HTR-8/SVneo (cell line): ENCODE data around the gene UVSSA.
A peak's percentile ranks its signal among the peaks of the same experiment; 100 is the strongest.
"Not testable (repeated sequence)": the region's sequence is repeated elsewhere in the genome, so short reads cannot be mapped to it uniquely, and the experiment has no call there.

Experiments
- DNase-seq: peaks from one replicate; pipeline ENCODE4 v3.0.0; 2011; ENCODE audit warnings: low spot score, mixed read lengths; ENCODE audit not compliant: insufficient read length
- FAIRE-seq: peaks from 2 replicates; lab custom pipeline; 2011; peaks lifted over from hg19 to GRCh38; lab: Jason Lieb, UNC

UVSSA gene

DNA sequence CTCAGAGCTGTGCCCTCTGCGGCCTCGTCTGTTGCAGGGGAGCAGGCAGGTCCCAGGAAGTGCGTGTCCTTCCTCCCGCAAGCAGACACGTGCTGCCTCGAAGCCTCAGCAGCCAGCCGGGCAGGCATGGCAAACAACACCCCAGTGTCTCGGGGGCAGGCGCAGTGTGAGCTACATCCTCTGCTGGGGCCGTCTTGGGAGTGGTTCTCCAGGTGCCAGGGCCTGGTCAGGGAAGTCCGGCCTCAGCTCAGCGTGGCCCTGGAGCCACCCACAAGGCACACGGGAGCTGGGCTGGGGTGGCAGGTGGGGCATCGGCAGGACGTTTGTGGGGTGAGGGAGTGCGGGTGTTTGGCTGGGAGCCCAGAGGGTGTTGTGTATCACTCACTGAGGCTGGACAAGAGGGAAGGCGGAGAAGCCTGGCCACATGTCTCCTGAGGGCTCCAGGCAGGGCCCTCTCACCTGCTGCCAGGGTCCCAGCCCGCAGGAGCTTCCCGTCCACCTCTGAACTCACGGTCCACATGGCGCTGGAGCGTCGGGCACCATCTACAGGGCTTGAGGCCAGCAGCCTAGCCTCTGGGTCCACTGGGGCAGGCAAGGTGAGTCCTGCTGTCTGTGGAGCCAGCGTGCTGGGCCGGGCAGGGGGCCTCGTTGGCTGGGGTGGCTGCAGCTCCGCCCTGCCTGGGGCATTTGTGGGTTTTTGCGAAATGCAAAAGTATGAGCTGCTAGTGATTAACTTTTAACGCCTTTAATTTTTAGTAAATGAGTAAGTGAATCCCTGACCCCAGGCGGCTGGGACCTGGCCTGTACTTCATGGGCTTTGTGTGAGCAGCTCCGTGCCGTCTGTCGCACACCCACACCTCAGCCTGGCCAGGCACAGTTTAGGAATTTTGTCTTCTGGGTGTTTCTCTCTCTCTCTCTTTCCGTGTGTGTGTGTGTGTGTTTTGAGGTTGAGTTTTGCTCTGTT, 17.3 kb upstream of the UVSSA start:
- FAIRE-seq (no peak), DNase-seq (no peak)

- no peak for DNase-seq
- FAIRE-seq = no peak
These were observed 16.0 kb upstream of the UVSSA start for GRCh38 chr4:1330761-1331590.

DNA sequence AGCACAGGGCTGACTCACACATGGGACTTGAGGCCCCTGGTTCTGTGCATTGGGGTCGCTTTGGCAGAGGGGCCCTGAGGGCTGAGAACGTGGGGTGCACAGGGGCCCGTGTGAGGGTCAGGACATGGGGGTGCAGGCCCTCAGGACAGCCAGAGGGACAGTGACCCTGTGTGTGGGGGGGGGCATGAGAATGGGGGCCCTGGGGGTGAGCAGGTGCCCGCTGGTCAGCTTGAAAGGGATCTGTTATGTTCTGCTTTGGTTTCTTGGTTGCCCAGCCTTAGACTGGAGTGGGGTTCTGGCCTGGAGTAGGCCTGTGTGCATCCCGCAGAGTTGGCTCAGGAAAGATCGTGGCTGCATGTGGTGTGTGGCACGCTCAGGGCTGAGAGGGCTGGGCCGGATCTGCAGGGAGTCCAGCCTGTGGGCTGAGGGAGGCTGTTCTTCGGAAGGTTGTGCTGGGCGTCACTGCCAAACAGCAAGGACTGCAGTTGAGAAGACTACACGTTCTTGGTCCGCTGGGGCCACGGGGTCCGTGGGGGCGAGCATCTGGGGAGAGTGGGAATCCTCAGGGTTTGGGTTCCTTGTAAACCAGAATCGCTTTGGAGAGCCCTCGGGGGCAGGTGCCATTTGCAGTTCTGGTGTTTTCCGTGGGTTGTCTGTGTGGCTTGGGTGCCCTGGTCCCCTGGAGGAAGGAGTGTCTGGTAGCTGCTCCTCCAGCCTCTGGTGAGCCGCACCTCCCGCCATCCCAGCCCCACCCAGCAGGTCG, 15.2 kb upstream of the UVSSA start:
- DNase-seq (no peak), FAIRE-seq (no peak)

- DNase-seq = no peak
- no peak for FAIRE-seq
These were observed 14.3 kb upstream of the UVSSA start for GRCh38 chr4:1332686-1333085.

DNA sequence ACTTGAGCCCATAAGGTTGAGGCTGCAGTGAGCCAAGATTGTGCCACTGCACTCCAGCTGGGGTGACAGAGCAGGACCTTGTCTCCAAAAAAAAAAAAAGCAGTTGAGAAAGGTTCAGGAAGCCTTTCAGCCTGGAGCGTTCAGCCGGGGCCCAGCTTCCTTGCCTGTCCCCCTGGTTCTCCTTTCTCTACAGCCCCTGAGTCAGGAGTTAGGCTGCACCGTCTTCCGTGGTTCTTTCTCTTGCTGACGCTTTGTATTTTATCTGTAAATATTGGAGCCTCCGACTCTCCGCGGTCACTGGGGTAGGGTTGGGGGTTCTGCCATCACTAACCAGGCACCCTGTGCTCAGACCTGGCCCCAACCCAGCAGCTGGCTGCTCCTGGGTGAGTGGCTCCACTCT, 13.8 kb upstream of the UVSSA start:
- FAIRE-seq = no peak
- DNase-seq = no peak

- not testable (repeated sequence) for FAIRE-seq, DNase-seq
These were observed 13.0 kb upstream of the UVSSA start for GRCh38 chr4:1333851-1334578.

GRCh38 chr4:1334579-1334895, 12.5 kb upstream of the UVSSA start:
- DNase-seq (no peak), FAIRE-seq (no peak)

DNA sequence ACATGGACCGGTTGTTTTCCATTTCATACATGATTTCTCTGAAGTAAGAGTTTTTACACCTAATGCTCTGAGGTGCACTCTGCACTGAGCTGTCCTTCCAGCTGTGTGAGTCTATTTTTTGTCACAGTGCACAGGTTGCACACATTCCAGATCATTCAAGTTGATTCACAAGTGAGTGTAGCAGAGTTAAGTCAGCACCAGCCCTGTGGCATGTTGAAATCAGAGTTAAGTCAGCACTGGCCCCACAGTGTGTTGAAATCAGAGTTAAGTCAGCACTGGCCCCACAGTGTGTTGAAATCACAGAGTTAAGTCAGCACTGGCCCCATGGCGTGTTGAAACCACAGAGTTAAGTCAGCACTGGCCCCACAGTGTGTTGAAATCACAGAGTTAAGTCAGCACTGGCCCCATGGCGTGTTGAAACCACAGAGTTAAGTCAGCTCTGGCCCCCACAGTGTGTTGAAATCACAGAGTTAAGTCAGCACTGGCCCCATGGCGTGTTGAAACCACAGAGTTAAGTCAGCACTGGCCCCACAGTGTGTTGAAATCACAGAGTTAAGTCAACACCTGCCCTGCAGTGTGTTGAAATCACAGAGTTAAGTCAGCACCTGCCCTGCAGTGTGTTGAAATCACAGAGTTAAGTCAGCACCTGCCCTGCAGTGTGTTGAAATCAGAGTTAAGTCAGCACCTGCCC, 11.7 kb upstream of the UVSSA start:
- not testable (repeated sequence) for DNase-seq
- peak; percentile 51 for FAIRE-seq

GRCh38 chr4:1336088-1336491, 10.9 kb upstream of the UVSSA start:
- DNase-seq = no peak
- FAIRE-seq = no peak

GRCh38 chr4:1337376-1337831, 9.6 kb upstream of the UVSSA start:
- no peak for DNase-seq
- peak; percentile 73 for FAIRE-seq

DNA sequence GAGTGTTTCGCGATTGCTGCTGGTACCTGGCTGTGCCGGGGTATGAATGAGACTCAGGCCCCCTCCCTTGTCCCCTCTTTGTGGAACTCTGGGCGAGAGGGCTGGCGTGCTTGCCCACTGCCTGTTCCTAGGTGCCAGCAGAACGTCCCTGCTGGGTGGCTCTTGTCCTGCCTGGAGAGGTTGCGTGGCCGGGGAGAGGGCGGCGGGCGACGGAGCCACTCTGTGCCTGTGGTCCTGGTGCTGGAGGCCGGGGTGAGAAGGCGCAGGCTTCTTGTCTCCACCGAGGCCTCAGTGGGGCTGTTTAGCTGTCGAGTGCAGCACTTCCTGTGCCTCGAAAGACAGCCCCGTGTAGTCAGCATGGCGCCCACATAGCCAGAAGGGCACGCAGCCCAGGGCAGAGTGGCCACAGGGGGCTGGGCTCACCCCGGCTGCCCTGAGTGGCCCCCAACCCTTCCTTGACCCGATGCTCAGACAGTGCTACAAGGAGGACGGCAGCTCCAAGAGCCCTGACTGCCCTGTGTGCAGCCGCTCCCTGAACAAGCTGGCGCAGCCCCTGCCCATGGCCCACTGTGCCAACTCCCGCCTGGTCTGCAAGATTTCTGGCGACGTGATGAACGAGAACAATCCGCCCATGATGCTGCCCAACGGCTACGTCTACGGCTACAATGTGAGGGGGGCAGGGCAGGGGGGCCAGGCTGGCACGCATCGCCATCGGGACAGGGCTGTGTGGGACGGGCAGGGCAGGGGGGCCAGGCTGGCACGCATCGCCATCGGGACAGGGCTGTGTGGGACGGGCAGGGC, 8.9 kb upstream of the UVSSA start:
- no peak for FAIRE-seq
- DNase-seq = no peak

- DNase-seq (no peak), FAIRE-seq (no peak)
These were observed 8.1 kb upstream of the UVSSA start for GRCh38 chr4:1338752-1339414.

DNA sequence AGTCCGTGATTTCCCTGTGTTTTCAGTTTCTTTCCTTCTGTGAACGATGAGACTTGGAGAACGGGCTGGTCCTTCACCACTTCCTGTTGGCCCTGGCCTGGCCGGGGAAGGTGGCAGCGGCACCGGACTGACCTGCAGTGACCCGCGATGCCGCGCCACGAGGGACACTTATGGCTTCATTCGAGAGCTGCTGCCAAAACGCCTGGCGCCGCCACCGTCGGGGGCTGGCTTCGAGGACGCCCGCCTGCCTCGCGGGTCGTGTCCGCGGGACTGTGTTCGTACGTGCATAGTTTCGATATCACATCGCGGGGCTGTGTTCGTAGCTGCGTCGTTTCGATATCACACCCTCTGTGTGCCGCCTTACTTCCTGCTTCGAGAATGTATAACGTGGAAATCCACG, 7.5 kb upstream of the UVSSA start:
- FAIRE-seq = no peak
- DNase-seq = no peak

DNA sequence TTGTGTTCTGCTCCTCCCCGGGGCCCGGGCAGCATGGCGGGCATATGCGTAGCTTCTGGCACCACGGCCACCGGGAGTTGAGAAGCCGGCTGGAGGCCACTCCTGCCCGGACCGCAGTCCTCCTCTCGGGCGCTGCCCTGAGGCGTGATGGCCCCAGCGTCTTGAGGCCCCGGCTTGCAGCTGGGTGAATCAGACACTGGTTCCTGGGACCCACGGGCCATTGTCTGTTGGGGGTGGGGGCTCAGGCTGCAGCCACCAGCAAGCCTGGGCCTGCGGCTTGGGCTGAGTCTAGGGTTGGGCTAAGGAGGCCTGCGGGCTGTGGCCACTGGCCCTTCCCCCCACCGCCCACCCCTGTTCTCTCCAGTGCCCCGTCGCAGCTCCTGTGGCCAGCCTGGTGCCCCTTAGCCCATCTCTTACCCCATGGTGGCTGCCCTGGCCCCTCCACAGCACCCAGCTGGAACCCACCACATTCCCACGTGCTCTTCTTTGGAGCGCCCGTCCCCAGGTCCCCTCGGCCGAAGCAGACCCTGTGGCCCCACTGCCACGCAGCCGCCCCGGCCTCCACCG, 6.7 kb upstream of the UVSSA start:
- FAIRE-seq = no peak
- DNase-seq = no peak

DNA sequence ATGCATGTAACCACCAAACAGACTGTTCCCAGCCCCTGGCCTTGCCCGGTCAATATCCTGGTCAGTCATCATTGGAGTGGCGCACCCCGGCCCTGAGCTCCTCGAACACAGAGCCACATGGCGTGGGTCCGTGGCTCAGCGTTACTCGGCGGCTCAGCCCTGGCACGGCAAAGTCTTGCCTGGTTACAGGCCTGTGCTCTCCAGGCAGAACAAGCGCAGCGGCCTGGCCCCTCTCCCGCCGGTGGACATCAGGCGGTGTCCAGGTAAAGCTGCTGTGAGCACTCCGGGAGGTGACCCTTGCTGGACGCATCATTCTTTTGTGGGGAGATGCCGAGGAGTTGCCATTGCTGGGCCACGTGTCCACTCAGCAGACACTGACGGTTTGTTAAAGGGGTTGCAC, 6.1 kb upstream of the UVSSA start:
- FAIRE-seq = no peak
- no peak for DNase-seq

GRCh38 chr4:1342003-1342402, 5.0 kb upstream of the UVSSA start:
- FAIRE-seq = no peak

DNA sequence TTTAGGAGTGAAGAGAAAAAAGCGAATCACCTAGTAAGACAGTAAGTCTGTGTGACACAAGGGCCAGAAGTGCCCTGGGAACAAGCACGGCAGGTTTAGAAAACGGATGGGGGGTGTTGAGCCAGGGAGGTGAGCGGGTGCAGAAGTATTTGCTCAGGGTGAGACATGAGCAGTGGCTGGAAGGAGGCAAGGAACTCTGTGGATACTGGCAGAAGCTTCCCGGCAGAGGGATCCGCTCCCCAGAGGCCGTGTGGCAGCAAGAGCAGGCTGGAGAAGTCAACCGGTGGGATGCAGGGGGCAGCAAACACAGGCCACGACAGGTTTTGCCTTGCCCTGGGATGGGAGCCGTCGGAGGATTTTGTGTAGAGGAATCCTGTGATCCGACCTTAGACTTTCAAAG, 2.3 kb upstream of the UVSSA start:
- DNase-seq = no peak
- FAIRE-seq = no peak

More at GRCh38 chr4:1342003-1342402, 5.0 kb upstream of the UVSSA start:
- DNase-seq = no peak
